CD4-positive, alpha-beta memory T cell (primary cell): Measurements from ENCODE around the gene NPL. TPM values are rescaled to one million over a fixed set of nuclear protein-coding genes. Genes with fewer than 3 reads are reported as not detected.

ENCODE experiments used
- CTCF ChIA-PET: fragments of 350-600 bp; sonication (Branson Sonifier 250); formaldehyde crosslinking; loops from one replicate; lab custom pipeline; 2021; ENCODE audit warnings: inconsistent platforms; ENCODE audit not compliant: partially characterized antibody; lab: Charles Lee
- POLR2A ChIA-PET: fragments of 350-600 bp; sonication (Branson Sonifier 250); formaldehyde crosslinking; loops from one replicate; lab custom pipeline; 2021; ENCODE audit not compliant: partially characterized antibody; lab: Charles Lee
- DNase-seq, 5 donors: peaks; one replicate each; pipeline versions ENCODE4 v3.0.0 to v3.0.0-alpha.2; 2020 to 2022; ENCODE audit warnings: mixed read lengths in 1 of 5
- H3K27ac ChIP-seq: one replicate; pipeline ENCODE4 v1.7.0; 2013; ENCODE audit warnings: low read depth, low read length
- H3K27me3 ChIP-seq: 2 replicates; pipeline ENCODE4 v1.7.0; 2013; ENCODE audit warnings: mild to moderate bottlenecking, low read length, moderate library complexity; ENCODE audit not compliant: insufficient read depth
- H3K36me3 ChIP-seq: 2 replicates; pipeline ENCODE4 v1.7.0; 2013; ENCODE audit warnings: mild to moderate bottlenecking, low read length, moderate library complexity; ENCODE audit not compliant: insufficient read depth
- H3K4me1 ChIP-seq: 2 replicates; pipeline ENCODE4 v1.7.0; 2013; ENCODE audit warnings: mild to moderate bottlenecking, low read length, moderate library complexity; ENCODE audit not compliant: insufficient read depth
- H3K4me3 ChIP-seq, 2 donors: one replicate each; pipeline ENCODE4 v1.7.0; 2013; ENCODE audit warnings: low read length in 2 of 2, mild to moderate bottlenecking in 1 of 2
- H3K9me3 ChIP-seq, 2 donors: one replicate each; pipeline ENCODE4 v1.7.0; 2013; ENCODE audit warnings: low read length in 2 of 2, control low read depth in 1 of 2; ENCODE audit not compliant: control insufficient read depth in 1 of 2
- H3K27ac Mint-ChIP-seq, 7 donors: one replicate each; pipeline ENCODE4 v1.8.0; 2020 to 2021; ENCODE audit warnings: mixed read lengths in 7 of 7, mild to moderate bottlenecking in 6 of 7, inconsistent platforms in 3 of 7, moderate library complexity in 3 of 7
- H3K27me3 Mint-ChIP-seq, 2 donors: one replicate each; pipeline ENCODE4 v1.8.0; 2020 to 2021; ENCODE audit warnings: mixed read lengths in 2 of 2
- H3K36me3 Mint-ChIP-seq, 2 donors: one replicate each; pipeline ENCODE4 v1.8.0; 2020 to 2021; ENCODE audit warnings: mixed read lengths in 2 of 2, inconsistent platforms in 1 of 2, mild to moderate bottlenecking in 1 of 2
- H3K4me1 Mint-ChIP-seq, 4 donors: one replicate each; pipeline ENCODE4 v1.8.0; 2020 to 2021; ENCODE audit warnings: mixed read lengths in 4 of 4, mild to moderate bottlenecking in 1 of 4
- H3K4me3 Mint-ChIP-seq, 8 donors: one replicate each; pipeline ENCODE4 v1.8.0; 2020 to 2021; ENCODE audit warnings: mixed read lengths in 8 of 8, mild to moderate bottlenecking in 7 of 8, moderate library complexity in 6 of 8, inconsistent platforms in 3 of 8
- H3K9me3 Mint-ChIP-seq, 8 donors: one replicate each; pipeline ENCODE4 v1.8.0; 2020 to 2021; ENCODE audit warnings: mixed read lengths in 8 of 8, mild to moderate bottlenecking in 5 of 8, inconsistent platforms in 3 of 8, moderate library complexity in 1 of 8
- intact Hi-C: fragments of 100-400 bp; cut with micrococcal nuclease; formaldehyde crosslinking; loops from one replicate; pipeline ENCODE4 v1.15.1; 2023
- polyA plus RNA-seq, 2 donors: library from polyadenylated mRNA; unstranded; fragments of 300-500 nt; fragmentation: Illumina TruSeq; gene quantifications; one replicate each; pipeline ENCODE4 v1.2.3, GENCODE V29; 2021
- total RNA-seq, 2 experiments: library from RNA; stranded (reverse); gene quantifications; one replicate each; pipeline ENCODE4 v1.2.3, GENCODE V29; 2021

Gene NPL
- total and polyA plus RNA-seq, 4 experiments from 2014 or later = 3.5 to 9.6 (median 7.7) TPM

DNA sequence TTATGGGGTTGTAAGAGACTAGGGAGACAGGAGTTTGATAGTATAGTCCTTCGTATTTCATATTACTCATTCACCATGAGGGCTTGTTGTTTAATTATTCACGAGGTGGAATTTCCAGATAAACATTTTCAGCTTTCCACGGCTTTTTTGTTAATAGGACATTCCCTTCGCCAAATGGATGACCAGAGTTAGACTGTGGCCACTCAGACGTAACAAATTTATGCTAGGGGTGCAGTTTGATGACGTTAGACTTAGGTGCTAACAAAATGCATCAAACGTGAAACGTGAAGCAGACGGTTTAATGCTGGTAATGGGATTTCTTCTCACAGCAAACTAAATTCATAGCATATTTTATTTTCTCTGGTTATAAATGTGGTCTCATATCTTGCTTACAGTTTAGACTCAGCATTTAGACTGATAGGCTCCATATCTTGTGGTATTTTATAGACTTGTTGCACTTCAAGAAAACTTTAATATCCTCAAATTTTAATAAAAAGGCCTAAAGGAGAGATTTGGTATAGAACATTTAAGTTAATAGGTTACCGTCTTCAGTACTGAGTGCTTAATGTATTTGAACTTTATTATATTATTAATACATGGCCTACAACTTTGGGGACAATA is 51.9 kb downstream of the NPL start:
- peaks cover 44 to 77% (median 57%) of the 10 kb centered on the region in 4 donors for H3K4me1 Mint-ChIP-seq
- H3K27ac Mint-ChIP-seq = peak overlapping the region; percentile 89 to 100 (median 97)
- intact Hi-C loops = loop anchor here (5.0 to 10.0 kb wide), 2 partner anchors 53 to 699 kb away; no protein-coding TSS in a partner anchor

GRCh38 chr1:182842265-182842664 is 52.7 kb downstream of the NPL start:
- peak overlapping the region; percentile 18 for H3K27ac ChIP-seq
- Mint-ChIP-seq H3K36me3 (peaks cover 38 to 65% of the 10 kb centered on the region in 2 donors), H3K27me3 (no peaks in the 10 kb centered on the region), H3K9me3 (peaks cover 0 to 2% (median 0%) of the 10 kb centered on the region in 8 donors), H3K27ac (peak overlapping the region in 5 of 7 donors; percentile 1 to 93 (median 60)), H3K4me1 (peaks cover 50 to 85% (median 64%) of the 10 kb centered on the region in 4 donors), H3K4me3 (peak overlapping the region; percentile 39 to 99 (median 92))
- POLR2A ChIA-PET = no interaction called here
- no peak for DNase-seq
- peaks cover 56% of the 10 kb centered on the region for H3K4me1 ChIP-seq
- intact Hi-C loops = loop anchor here (5.0 to 10.0 kb wide), 2 partner anchors 53 to 700 kb away; no protein-coding TSS in a partner anchor
- peaks cover 30% of the 10 kb centered on the region for H3K36me3 ChIP-seq
- no peak overlapping the region for H3K4me3 ChIP-seq
- H3K27me3 ChIP-seq = no peaks in the 10 kb centered on the region
- no peaks in the 10 kb centered on the region for H3K9me3 ChIP-seq
- CTCF ChIA-PET = no interaction called here

More for the DNA sequence above, 51.9 kb downstream of the NPL start:
- peak overlapping the region in 1 of 2 donors; percentile 69 for H3K4me3 ChIP-seq
- ChIA-PET CTCF (interaction anchor here (1.0 kb wide), 1 partner anchor 59 kb away, joined by 4 read pairs; no protein-coding TSS in a partner anchor), POLR2A (interaction anchor here (0.6 to 1.4 kb wide), 2 partner anchors 11 to 237 kb away, joined by 3 read pairs; no protein-coding TSS in a partner anchor)
- peaks cover 26% of the 10 kb centered on the region for H3K36me3 ChIP-seq
- H3K27me3 ChIP-seq = no peaks in the 10 kb centered on the region
- H3K36me3 Mint-ChIP-seq = peaks cover 30 to 57% of the 10 kb centered on the region in 2 donors
- peak overlapping the region; percentile 81 for H3K27ac ChIP-seq
- DNase-seq = peak in 1 of 5 donors; percentile 13
- H3K4me3 Mint-ChIP-seq = peak overlapping the region; percentile 88 to 99 (median 96)
- no peaks in the 10 kb centered on the region for H3K9me3 ChIP-seq
- H3K9me3 Mint-ChIP-seq = peaks cover 0 to 2% (median 0%) of the 10 kb centered on the region in 8 donors
- H3K27me3 Mint-ChIP-seq = no peaks in the 10 kb centered on the region
- H3K4me1 ChIP-seq = peaks cover 54% of the 10 kb centered on the region

- H3K27ac Mint-ChIP-seq = peak overlapping the region in 2 of 7 donors; percentile 46 to 65
- POLR2A ChIA-PET = no interaction called here
- DNase-seq = peak in 1 of 5 donors; percentile 47
These were observed 55.8 kb downstream of the NPL start for GRCh38 chr1:182845379-182845778.

DNA sequence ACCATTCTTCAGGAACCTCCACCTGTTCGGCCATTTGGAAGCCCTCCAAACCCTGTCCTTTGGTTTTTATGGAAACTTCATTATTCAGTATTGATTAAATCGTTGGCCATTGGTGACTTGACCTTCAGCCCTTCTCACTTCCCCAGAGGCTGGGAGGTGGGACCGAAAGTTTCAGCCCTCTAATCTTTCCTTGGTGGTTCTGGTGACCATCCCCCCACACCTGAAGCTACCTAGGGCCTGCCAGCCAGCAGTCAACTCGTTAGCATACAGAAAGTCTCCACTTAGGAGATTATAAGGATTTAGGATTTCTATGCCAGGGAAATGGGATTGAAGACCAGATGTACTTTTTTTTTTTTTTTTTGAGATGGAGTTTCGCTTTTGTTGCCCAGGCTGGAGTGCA is 56.3 kb downstream of the NPL start:
- peaks cover 64 to 92% (median 79%) of the 10 kb centered on the region in 4 donors for H3K4me1 Mint-ChIP-seq
- no peak for DNase-seq
- H3K4me1 ChIP-seq = peaks cover 70% of the 10 kb centered on the region
- H3K36me3 ChIP-seq = peaks cover 61% of the 10 kb centered on the region
- intact Hi-C loops = loop anchor here (10.0 kb wide), 1 partner anchor 49 kb away; no protein-coding TSS in a partner anchor
- H3K4me3 Mint-ChIP-seq = peak overlapping the region in 3 of 8 donors; percentile 16 to 54 (median 43)
- H3K27ac ChIP-seq = no peak overlapping the region
- no peaks in the 10 kb centered on the region for H3K9me3 ChIP-seq
- ChIA-PET POLR2A (no interaction called here), CTCF (interaction anchor here (1.0 kb wide), 1 partner anchor 245 kb away, joined by 3 read pairs; no protein-coding TSS in a partner anchor)
- H3K9me3 Mint-ChIP-seq = no peaks in the 10 kb centered on the region
- H3K4me3 ChIP-seq = no peak overlapping the region
- peaks cover 67 to 84% of the 10 kb centered on the region in 2 donors for H3K36me3 Mint-ChIP-seq
- no peaks in the 10 kb centered on the region for H3K27me3 Mint-ChIP-seq
- peak overlapping the region in 4 of 7 donors; percentile 35 to 65 (median 40) for H3K27ac Mint-ChIP-seq
- H3K27me3 ChIP-seq = no peaks in the 10 kb centered on the region

More at GRCh38 chr1:182845379-182845778, 55.8 kb downstream of the NPL start:
- intact Hi-C loops = loop anchor here (10.0 kb wide), 1 partner anchor 49 kb away; no protein-coding TSS in a partner anchor
- H3K4me1 ChIP-seq = peaks cover 74% of the 10 kb centered on the region
- H3K27me3 ChIP-seq = no peaks in the 10 kb centered on the region
- CTCF ChIA-PET = interaction anchor here (1.0 kb wide), 1 partner anchor 244 kb away, joined by 3 read pairs; no protein-coding TSS in a partner anchor
- Mint-ChIP-seq H3K27me3 (no peaks in the 10 kb centered on the region), H3K4me3 (peak overlapping the region in 2 of 8 donors; percentile 27 to 78), H3K36me3 (peaks cover 64 to 85% of the 10 kb centered on the region in 2 donors), H3K9me3 (no peaks in the 10 kb centered on the region), H3K4me1 (peaks cover 66 to 97% (median 82%) of the 10 kb centered on the region in 4 donors)
- H3K36me3 ChIP-seq = peaks cover 57% of the 10 kb centered on the region
- H3K9me3 ChIP-seq = no peaks in the 10 kb centered on the region
- no peak overlapping the region for H3K27ac ChIP-seq
- H3K4me3 ChIP-seq = no peak overlapping the region

- Mint-ChIP-seq H3K36me3 (peaks cover 72 to 90% of the 10 kb centered on the region in 2 donors), H3K27me3 (no peaks in the 10 kb centered on the region), H3K4me1 (peaks cover 60 to 84% (median 72%) of the 10 kb centered on the region in 4 donors), H3K9me3 (no peaks in the 10 kb centered on the region), H3K27ac (peak overlapping the region in 2 of 7 donors; percentile 33 to 41), H3K4me3 (peak overlapping the region in 2 of 8 donors; percentile 11 to 18)
- POLR2A ChIA-PET = no interaction called here
- no peaks in the 10 kb centered on the region for H3K27me3 ChIP-seq
- no peak overlapping the region for H3K4me3 ChIP-seq
- no peak overlapping the region for H3K27ac ChIP-seq
- peaks cover 58% of the 10 kb centered on the region for H3K4me1 ChIP-seq
- CTCF ChIA-PET = no interaction called here
- DNase-seq = no peak
- intact Hi-C loops = loop anchor here (10.0 kb wide), 1 partner anchor 48 kb away; no protein-coding TSS in a partner anchor
- H3K9me3 ChIP-seq = no peaks in the 10 kb centered on the region
- peaks cover 71% of the 10 kb centered on the region for H3K36me3 ChIP-seq
These were observed 57.5 kb downstream of the NPL start for GRCh38 chr1:182847105-182847504.

DNA sequence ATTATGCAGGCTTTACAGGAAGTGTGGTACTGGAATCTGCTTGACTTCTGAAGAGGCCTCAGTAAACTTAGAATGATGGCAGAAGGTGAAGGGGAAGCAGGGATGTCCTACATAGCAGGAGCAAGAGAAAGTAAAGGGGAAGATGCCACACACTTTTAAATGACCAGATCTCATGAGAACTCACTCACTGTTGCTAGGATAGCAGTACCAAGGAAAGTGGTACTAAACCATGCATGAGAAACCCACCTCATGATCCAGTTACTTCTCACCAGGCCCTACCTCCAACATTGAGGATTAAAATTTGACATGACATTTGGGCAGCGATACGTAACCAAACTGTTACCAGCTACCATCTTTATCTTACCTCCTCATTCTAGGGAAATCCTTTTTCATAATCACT is 59.2 kb downstream of the NPL start:
- peak overlapping the region in 2 of 8 donors; percentile 17 to 59 for H3K4me3 Mint-ChIP-seq
- intact Hi-C loops = loop anchor here (10.0 kb wide), 1 partner anchor 46 kb away; no protein-coding TSS in a partner anchor

DNA sequence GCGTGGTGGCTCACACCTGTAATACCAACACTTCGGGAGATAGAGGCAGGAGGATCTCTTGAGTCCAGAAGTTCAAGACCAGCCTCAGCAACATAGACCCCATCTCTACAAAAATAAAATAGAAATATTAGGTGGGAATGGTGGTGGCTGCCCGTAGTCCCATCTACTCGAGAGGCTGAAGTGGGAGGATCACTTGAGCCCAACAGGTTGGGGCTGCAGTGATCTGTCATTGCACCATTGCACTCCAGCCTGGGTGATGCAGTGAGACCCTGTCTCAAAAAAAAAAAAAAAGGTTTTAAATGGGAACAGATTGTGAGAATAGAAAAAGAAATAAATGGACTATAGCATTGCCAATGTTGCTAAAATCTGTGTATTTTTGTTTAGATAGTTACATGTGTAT is 60.7 kb downstream of the NPL start:
- H3K9me3 Mint-ChIP-seq = no peaks in the 10 kb centered on the region
- Histone ChIP-seq H3K36me3 (peaks cover 86% of the 10 kb centered on the region), H3K9me3 (no peaks in the 10 kb centered on the region), H3K27ac (no peak overlapping the region), H3K4me1 (peaks cover 27% of the 10 kb centered on the region), H3K27me3 (no peaks in the 10 kb centered on the region), H3K4me3 (no peak overlapping the region)
- H3K36me3 Mint-ChIP-seq = peaks cover 60 to 93% of the 10 kb centered on the region in 2 donors
- no peaks in the 10 kb centered on the region for H3K27me3 Mint-ChIP-seq
- H3K4me1 Mint-ChIP-seq = peaks cover 35 to 58% (median 47%) of the 10 kb centered on the region in 4 donors
- DNase-seq = no peak
- ChIA-PET CTCF (no interaction called here), POLR2A (no interaction called here)
- peak overlapping the region in 2 of 7 donors; percentile 23 to 52 for H3K27ac Mint-ChIP-seq
- intact Hi-C loops = no loop called here
- H3K4me3 Mint-ChIP-seq = no peak overlapping the region

More for the DNA sequence above, 59.2 kb downstream of the NPL start:
- no peaks in the 10 kb centered on the region for H3K27me3 ChIP-seq
- H3K36me3 ChIP-seq = peaks cover 80% of the 10 kb centered on the region
- no peak for DNase-seq
- Mint-ChIP-seq H3K9me3 (no peaks in the 10 kb centered on the region), H3K4me1 (peaks cover 45 to 73% (median 58%) of the 10 kb centered on the region in 4 donors), H3K27me3 (no peaks in the 10 kb centered on the region), H3K36me3 (peaks cover 65 to 93% of the 10 kb centered on the region in 2 donors), H3K27ac (peak overlapping the region in 2 of 7 donors; percentile 19 to 38)
- H3K27ac ChIP-seq = no peak overlapping the region
- no peak overlapping the region for H3K4me3 ChIP-seq
- ChIA-PET CTCF (no interaction called here), POLR2A (no interaction called here)
- peaks cover 43% of the 10 kb centered on the region for H3K4me1 ChIP-seq
- no peaks in the 10 kb centered on the region for H3K9me3 ChIP-seq
